Trophoblast cell (in vitro differentiated cells and primary cell): ENCODE measurements around the gene HSPA1A.

Source experiments
- DNase-seq, 2 donors: peaks; one replicate each; pipeline ENCODE4 v3.0.0-alpha.2; 2016
- H2AFZ ChIP-seq: 2 replicates; pipeline ENCODE4 v1.6.1; 2013; ENCODE audit warnings: low read length, moderate library complexity, mild to moderate bottlenecking; ENCODE audit not compliant: insufficient read depth, poor library complexity
- H2AK5ac ChIP-seq: 2 replicates; pipeline ENCODE4 v1.6.1; 2013; ENCODE audit warnings: mild to moderate bottlenecking, low read length
- H2BK120ac ChIP-seq: 2 replicates; pipeline ENCODE4 v1.6.1; 2013; ENCODE audit warnings: low read length, mild to moderate bottlenecking, moderate library complexity; ENCODE audit not compliant: insufficient read depth, poor library complexity
- H2BK12ac ChIP-seq: 2 replicates; pipeline ENCODE4 v1.6.1; 2013; ENCODE audit warnings: mild to moderate bottlenecking, low read length, moderate library complexity
- H2BK5ac ChIP-seq: 2 replicates; pipeline ENCODE4 v1.6.1; 2013; ENCODE audit warnings: low read length, low read depth, moderate library complexity, mild to moderate bottlenecking; ENCODE audit not compliant: poor library complexity
- H3K14ac ChIP-seq: 2 replicates; pipeline ENCODE4 v1.6.1; 2013; ENCODE audit warnings: mild to moderate bottlenecking, low read length
- H3K18ac ChIP-seq: 2 replicates; pipeline ENCODE4 v1.6.1; 2013; ENCODE audit warnings: mild to moderate bottlenecking, low read length
- H3K23ac ChIP-seq: 2 replicates; pipeline ENCODE4 v1.6.1; 2013; ENCODE audit warnings: low read length
- H3K27ac ChIP-seq: 2 replicates; pipeline ENCODE4 v1.5.1; 2013; ENCODE audit warnings: low read depth, mild to moderate bottlenecking, inconsistent platforms, low read length, moderate library complexity
- H3K27me3 ChIP-seq: 2 replicates; pipeline ENCODE4 v1.6.1; 2013; ENCODE audit warnings: inconsistent platforms, mild to moderate bottlenecking, low read length, moderate library complexity; ENCODE audit not compliant: insufficient read depth
- H3K36me3 ChIP-seq, 2 experiments: 1 replicate in 1 of 2; 2 replicates in 1 of 2; pipeline ENCODE4 v1.6.1; 2013; ENCODE audit warnings: low read length in 2 of 2, mild to moderate bottlenecking in 2 of 2, moderate library complexity in 1 of 2; ENCODE audit not compliant: insufficient read depth in 2 of 2, control insufficient read depth in 1 of 2
- H3K4ac ChIP-seq: 2 replicates; pipeline ENCODE4 v1.6.1; 2013; ENCODE audit warnings: low read depth, mild to moderate bottlenecking, low read length, moderate library complexity
- H3K4me1 ChIP-seq, 2 experiments: 1 replicate in 1 of 2; 2 replicates in 1 of 2; pipeline ENCODE4 v1.6.1; 2013; ENCODE audit warnings: low read length in 2 of 2, mild to moderate bottlenecking in 2 of 2, moderate library complexity in 1 of 2; ENCODE audit not compliant: insufficient read depth in 2 of 2, control insufficient read depth in 1 of 2
- H3K4me2 ChIP-seq: 2 replicates; pipeline ENCODE4 v1.6.1; 2013; ENCODE audit warnings: inconsistent platforms, mild to moderate bottlenecking, low read length, moderate library complexity
- H3K4me3 ChIP-seq: 2 replicates; pipeline ENCODE4 v1.5.1; 2013; ENCODE audit warnings: mild to moderate bottlenecking, low read depth, low read length, inconsistent platforms
- H3K79me1 ChIP-seq: one replicate; pipeline ENCODE4 v1.6.1; 2013; ENCODE audit warnings: low read length
- H3K79me2 ChIP-seq: 2 replicates; pipeline ENCODE4 v1.6.1; 2013; ENCODE audit warnings: low read length, mild to moderate bottlenecking; ENCODE audit not compliant: control insufficient read depth, insufficient read depth, poor library complexity
- H3K9ac ChIP-seq: 2 replicates; pipeline ENCODE4 v1.6.1; 2013; ENCODE audit warnings: mild to moderate bottlenecking, low read length
- H3K9me3 ChIP-seq: 2 replicates; pipeline ENCODE4 v1.6.1; 2013; ENCODE audit warnings: low read depth, mild to moderate bottlenecking, control low read depth, inconsistent platforms, low read length; ENCODE audit not compliant: insufficient read depth
- H4K12ac ChIP-seq: 2 replicates; pipeline ENCODE4 v1.6.1; 2013; ENCODE audit warnings: low read depth, mild to moderate bottlenecking, low read length, moderate library complexity
- H4K8ac ChIP-seq: 2 replicates; pipeline ENCODE4 v1.6.1; 2013; ENCODE audit warnings: low read depth, mild to moderate bottlenecking, low read length, moderate library complexity
- H4K91ac ChIP-seq: one replicate; pipeline ENCODE4 v1.6.1; 2013; ENCODE audit warnings: low read depth, mild to moderate bottlenecking, low read length, moderate library complexity
- WGBS: extraction: QIAGEN DNeasy Blood & Tissue Kit; methylation state at CpG from one replicate; pipeline ENCODE4 v1.1.7; 2013; ENCODE audit warnings: missing lambda C conversion rate; ENCODE audit not compliant: insufficient read length, insufficient coverage; ENCODE audit errors: extremely low coverage; 5-methylcytosine and 5-hydroxymethylcytosine counted together

The HSPA1A gene

GRCh38 chr6:31785475-31785874, 29.9 kb upstream of the HSPA1A start:
- no peak overlapping the region for H4K91ac ChIP-seq
- H3K79me2 ChIP-seq, result no peaks in the 10 kb centered on the region
- no CpG with 5 or more reads among the region's 11 CpGs for WGBS
- no peak overlapping the region for H3K4me2 ChIP-seq
- H3K4ac ChIP-seq, result no peak overlapping the region
- no peak overlapping the region for H3K14ac ChIP-seq
- no peak overlapping the region for H2BK12ac ChIP-seq
- H2AFZ ChIP-seq, result no peak overlapping the region
- no peaks in the 10 kb centered on the region for H3K9me3 ChIP-seq
- H3K27ac ChIP-seq, result no peak overlapping the region
- no peak overlapping the region for H4K8ac ChIP-seq
- H3K4me3 ChIP-seq, result peak overlapping the region; percentile 26
- no peaks in the 10 kb centered on the region for H3K4me1 ChIP-seq
- H2BK5ac ChIP-seq, result no peak overlapping the region
- H3K27me3 ChIP-seq, result no peaks in the 10 kb centered on the region
- peaks cover 52% of the 10 kb centered on the region in 2 experiments for H3K36me3 ChIP-seq
- no peak overlapping the region for H3K23ac ChIP-seq
- no peak overlapping the region for H3K9ac ChIP-seq
- no peak overlapping the region for H2AK5ac ChIP-seq
- H4K12ac ChIP-seq, result no peak overlapping the region
- no peak overlapping the region for H2BK120ac ChIP-seq
- H3K18ac ChIP-seq, result no peak overlapping the region
- DNase-seq, result no peak
- H3K79me1 ChIP-seq, result no peaks in the 10 kb centered on the region

- peaks cover 15 to 20% of the 10 kb centered on the region in 2 experiments for H3K36me3 ChIP-seq
- H3K79me1 ChIP-seq, result peaks cover 12% of the 10 kb centered on the region
- peaks cover 13% of the 10 kb centered on the region for H3K79me2 ChIP-seq
- H2AK5ac ChIP-seq, result no peak overlapping the region
- DNase-seq, result peak in 1 of 2 donors; percentile 36
- H3K4me3 ChIP-seq, result no peak overlapping the region
- no peak overlapping the region for H4K8ac ChIP-seq
- H3K23ac ChIP-seq, result no peak overlapping the region
- H3K4ac ChIP-seq, result no peak overlapping the region
- no peak overlapping the region for H3K18ac ChIP-seq
- H3K27me3 ChIP-seq, result no peaks in the 10 kb centered on the region
- no peak overlapping the region for H4K91ac ChIP-seq
- H3K27ac ChIP-seq, result no peak overlapping the region
- H3K14ac ChIP-seq, result no peak overlapping the region
- H4K12ac ChIP-seq, result no peak overlapping the region
- no peak overlapping the region for H2AFZ ChIP-seq
- no peaks in the 10 kb centered on the region for H3K9me3 ChIP-seq
- no peak overlapping the region for H2BK120ac ChIP-seq
- H3K4me2 ChIP-seq, result no peak overlapping the region
- peaks cover 5 to 9% of the 10 kb centered on the region in 2 experiments for H3K4me1 ChIP-seq
- WGBS, result no CpG with 5 or more reads among the region's 12 CpGs
- no peak overlapping the region for H2BK5ac ChIP-seq
- no peak overlapping the region for H3K9ac ChIP-seq
- H2BK12ac ChIP-seq, result no peak overlapping the region
Measured at GRCh38 chr6:31791324-31792089, 23.8 kb upstream of the HSPA1A start.

- H3K4me2 ChIP-seq, result no peak overlapping the region
- no peak overlapping the region for H4K8ac ChIP-seq
- no peak overlapping the region for H3K18ac ChIP-seq
- H4K12ac ChIP-seq, result no peak overlapping the region
- no peak overlapping the region for H2AFZ ChIP-seq
- H3K27ac ChIP-seq, result peak overlapping the region; percentile 1
- H3K79me2 ChIP-seq, result peaks cover 13% of the 10 kb centered on the region
- H4K91ac ChIP-seq, result no peak overlapping the region
- H2BK5ac ChIP-seq, result no peak overlapping the region
- H3K79me1 ChIP-seq, result peaks cover 12% of the 10 kb centered on the region
- H2BK12ac ChIP-seq, result no peak overlapping the region
- H3K23ac ChIP-seq, result no peak overlapping the region
- no peaks in the 10 kb centered on the region for H3K9me3 ChIP-seq
- no peaks in the 10 kb centered on the region for H3K27me3 ChIP-seq
- H2AK5ac ChIP-seq, result no peak overlapping the region
- H3K4me3 ChIP-seq, result no peak overlapping the region
- no peak for DNase-seq
- no peak overlapping the region for H2BK120ac ChIP-seq
- no CpG with 5 or more reads among the region's 3 CpGs for WGBS
- peaks cover 5 to 9% of the 10 kb centered on the region in 2 experiments for H3K4me1 ChIP-seq
- no peak overlapping the region for H3K9ac ChIP-seq
- H3K36me3 ChIP-seq, result peaks cover 17 to 22% of the 10 kb centered on the region in 2 experiments
- no peak overlapping the region for H3K14ac ChIP-seq
- H3K4ac ChIP-seq, result no peak overlapping the region
Measured at GRCh38 chr6:31792090-31792374, 23.3 kb upstream of the HSPA1A start.

- H3K4ac ChIP-seq, result no peak overlapping the region
- no peak overlapping the region for H2BK5ac ChIP-seq
- H3K4me2 ChIP-seq, result peak overlapping the region; percentile 16
- no peak overlapping the region for H2BK12ac ChIP-seq
- no peak overlapping the region for H3K9ac ChIP-seq
- H3K23ac ChIP-seq, result no peak overlapping the region
- H3K79me2 ChIP-seq, result peaks cover 13% of the 10 kb centered on the region
- peaks cover 5 to 9% of the 10 kb centered on the region in 2 experiments for H3K4me1 ChIP-seq
- H3K27ac ChIP-seq, result peak overlapping the region; percentile 46
- H3K36me3 ChIP-seq, result peaks cover 19 to 21% of the 10 kb centered on the region in 2 experiments
- no peak overlapping the region for H3K4me3 ChIP-seq
- H3K79me1 ChIP-seq, result peaks cover 12% of the 10 kb centered on the region
- DNase-seq, result peak in 1 of 2 donors; percentile 43
- H2AFZ ChIP-seq, result no peak overlapping the region
- H4K8ac ChIP-seq, result no peak overlapping the region
- H3K9me3 ChIP-seq, result no peaks in the 10 kb centered on the region
- H2BK120ac ChIP-seq, result peak overlapping the region; percentile 46
- no CpG with 5 or more reads among the region's 12 CpGs for WGBS
- no peak overlapping the region for H3K18ac ChIP-seq
- no peaks in the 10 kb centered on the region for H3K27me3 ChIP-seq
- no peak overlapping the region for H3K14ac ChIP-seq
- no peak overlapping the region for H4K91ac ChIP-seq
- H2AK5ac ChIP-seq, result no peak overlapping the region
- H4K12ac ChIP-seq, result no peak overlapping the region
Measured at GRCh38 chr6:31792761-31793171, 22.6 kb upstream of the HSPA1A start.
